ENCODE data around the gene CYP2J2.
A peak's percentile ranks its signal among the peaks of the same experiment; 100 is the strongest.
"Not testable (repeated sequence)": the region's sequence is repeated elsewhere in the genome, so short reads cannot be mapped to it uniquely, and the experiment has no call there.

CYP2J2 gene

DNA sequence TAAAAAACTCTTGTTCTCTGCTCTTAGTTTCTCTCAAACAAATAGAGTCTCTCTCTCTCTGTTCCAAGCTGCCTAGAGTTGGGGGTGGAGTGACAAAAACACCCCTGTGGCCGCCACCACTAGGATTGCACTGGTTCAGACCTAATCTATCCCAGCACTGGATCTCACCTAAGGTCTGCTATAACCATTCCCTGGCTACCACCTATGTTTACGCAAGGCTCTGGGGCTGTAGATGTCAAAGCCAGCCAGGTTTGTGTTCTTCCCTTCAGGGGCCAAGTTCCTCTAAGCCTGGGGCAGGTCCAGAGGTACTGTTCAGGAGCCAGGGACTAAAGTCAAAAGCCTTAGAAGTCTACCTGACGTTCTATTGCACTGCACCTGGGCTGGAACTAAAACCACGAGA lies 12.8 kb upstream of the CYP2J2 start:
- DNase-seq (ENCODE audit: low spot score), result no peak
- Mint-ChIP-seq H3K27me3 (ENCODE audit: low read depth) (peaks cover 14% of the 10 kb centered on the region), H3K27ac (no peak overlapping the region), H3K36me3 (ENCODE audit: low read depth) (no peaks in the 10 kb centered on the region), H3K4me3 (no peak overlapping the region), H3K9me3 (no peaks in the 10 kb centered on the region), H3K4me1 (ENCODE audit: low read depth) (no peaks in the 10 kb centered on the region)

DNA sequence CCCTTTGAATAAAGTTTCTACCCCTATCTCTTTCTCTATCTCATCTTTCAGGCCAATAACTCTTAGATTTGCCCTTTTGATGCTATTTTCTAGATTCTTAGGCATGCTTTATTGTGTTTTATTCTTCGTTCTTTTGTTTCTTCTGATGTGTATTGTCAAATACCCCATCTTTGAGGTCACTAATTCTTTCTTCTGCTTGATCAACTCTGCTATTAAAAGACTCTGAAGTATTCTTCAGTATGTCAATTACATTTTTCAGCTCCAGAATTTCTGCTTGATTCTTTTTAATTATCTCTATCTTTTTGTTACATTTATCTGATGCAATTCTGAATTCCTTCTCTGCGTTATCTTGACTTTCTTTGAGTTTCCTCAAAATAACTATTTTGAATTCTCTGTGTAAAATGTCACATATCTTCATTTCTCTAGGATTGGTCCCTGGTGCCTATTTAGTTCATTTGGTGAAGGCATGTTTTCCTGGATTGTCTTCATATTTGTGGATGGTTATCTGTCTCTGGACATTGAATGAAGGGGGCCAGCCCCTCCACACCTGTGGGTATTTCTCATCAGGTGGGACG lies 11.2 kb upstream of the CYP2J2 start:
- Mint-ChIP-seq H3K27ac (no peak overlapping the region), H3K36me3 (ENCODE audit: low read depth) (no peaks in the 10 kb centered on the region), H3K27me3 (ENCODE audit: low read depth) (peaks cover 22% of the 10 kb centered on the region), H3K4me1 (ENCODE audit: low read depth) (no peaks in the 10 kb centered on the region), H3K9me3 (no peaks in the 10 kb centered on the region), H3K4me3 (no peak overlapping the region)
- DNase-seq (ENCODE audit: low spot score), result no peak

DNA sequence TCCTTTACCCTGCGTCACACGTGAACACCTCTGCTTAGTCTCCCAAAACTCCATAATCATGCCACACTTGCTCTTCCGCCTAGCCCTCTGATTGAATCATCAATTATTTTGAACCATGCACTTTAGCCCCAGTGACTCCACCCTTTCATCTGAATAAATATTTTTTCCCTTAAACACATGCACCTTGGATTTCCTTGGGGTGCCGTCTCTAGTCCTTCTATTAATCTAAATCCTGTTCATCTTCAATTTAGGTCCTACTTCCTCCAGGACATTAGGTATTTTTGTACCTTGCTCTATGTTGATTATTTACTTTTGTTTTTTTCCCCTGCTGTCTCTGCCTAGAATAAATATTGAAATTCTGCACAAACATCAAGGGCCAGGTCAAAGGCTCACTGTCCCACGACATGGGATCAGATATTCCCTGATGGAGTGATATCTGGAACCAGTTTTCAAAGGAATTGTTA lies 9.8 kb upstream of the CYP2J2 start:
- Mint-ChIP-seq H3K27ac (no peak overlapping the region), H3K4me3 (no peak overlapping the region), H3K9me3 (no peaks in the 10 kb centered on the region), H3K36me3 (ENCODE audit: low read depth) (no peaks in the 10 kb centered on the region), H3K27me3 (ENCODE audit: low read depth) (peaks cover 19% of the 10 kb centered on the region), H3K4me1 (ENCODE audit: low read depth) (no peaks in the 10 kb centered on the region)
- no peak for DNase-seq (ENCODE audit: low spot score)

DNA sequence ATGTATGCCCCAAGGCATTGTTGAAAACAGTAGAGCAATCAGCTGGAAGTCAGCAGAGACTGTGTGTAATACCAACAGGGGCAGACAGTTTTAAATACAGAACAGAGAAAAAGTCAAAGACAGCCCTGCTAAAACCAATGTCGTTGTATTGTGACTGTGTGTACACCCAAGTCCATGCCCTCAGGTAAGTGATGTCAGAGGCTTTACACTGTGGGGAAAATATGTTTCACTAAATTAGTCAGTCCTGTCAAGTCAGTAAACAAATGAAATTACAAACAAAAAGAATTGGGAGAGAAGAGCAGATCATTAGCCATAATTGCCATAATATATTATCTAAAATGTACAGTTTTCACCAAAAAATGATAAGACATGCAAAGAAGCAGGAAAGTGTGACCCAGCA lies 2.4 kb upstream of the CYP2J2 start:
- H3K9me3 Mint-ChIP-seq, result peaks cover 18% of the 10 kb centered on the region
- no peaks in the 10 kb centered on the region for H3K36me3 Mint-ChIP-seq (ENCODE audit: low read depth)
- H3K27ac Mint-ChIP-seq, result no peak overlapping the region
- H3K4me3 Mint-ChIP-seq, result no peak overlapping the region
- H3K4me1 Mint-ChIP-seq (ENCODE audit: low read depth), result peaks cover 18% of the 10 kb centered on the region
- no peak for DNase-seq (ENCODE audit: low spot score)
- H3K27me3 Mint-ChIP-seq (ENCODE audit: low read depth), result peaks cover 49% of the 10 kb centered on the region

DNA sequence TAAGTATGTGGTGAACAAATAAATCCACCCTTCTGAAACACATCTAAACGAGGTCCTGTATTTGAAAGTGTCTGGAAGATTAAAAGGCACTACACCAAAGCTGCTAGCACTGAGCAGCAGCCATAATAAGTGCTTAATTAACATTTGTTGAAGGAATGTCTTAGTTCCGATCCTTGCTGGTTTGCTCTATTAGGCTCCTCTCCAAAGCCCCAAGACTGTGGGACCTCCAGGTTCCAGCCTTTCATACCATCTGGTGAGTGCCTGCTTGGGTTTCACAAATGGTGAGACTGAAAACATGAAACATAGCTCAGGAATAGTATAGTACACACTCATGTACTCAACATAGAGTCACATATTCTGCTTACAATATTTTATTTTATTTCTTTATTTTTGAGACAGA lies 640 bp upstream of the CYP2J2 start:
- DNase-seq (ENCODE audit: low spot score), result no peak
- Mint-ChIP-seq H3K9me3 (peaks cover 24% of the 10 kb centered on the region), H3K4me3 (peak overlapping the region; percentile 84), H3K27me3 (ENCODE audit: low read depth) (peaks cover 43% of the 10 kb centered on the region), H3K36me3 (ENCODE audit: low read depth) (peaks cover 3% of the 10 kb centered on the region), H3K27ac (no peak overlapping the region), H3K4me1 (ENCODE audit: low read depth) (peaks cover 18% of the 10 kb centered on the region)

DNA sequence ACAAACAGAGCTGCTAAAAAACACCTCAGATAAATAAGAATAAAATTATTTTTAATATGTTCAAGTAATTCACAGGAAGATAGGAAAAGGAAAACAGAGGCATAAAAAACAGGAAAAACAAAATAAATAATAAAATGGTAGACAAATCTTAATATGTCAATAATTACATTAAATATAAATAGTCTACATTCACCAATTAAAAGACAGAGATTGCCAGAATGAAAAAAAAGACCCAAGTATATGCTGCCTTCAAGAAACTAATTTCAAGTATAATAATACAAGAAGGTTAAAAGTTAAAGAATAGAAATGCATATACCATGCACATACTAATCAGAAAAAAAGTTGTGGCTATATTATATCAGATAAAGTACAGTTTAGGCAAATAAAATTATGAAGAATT lies 1.9 kb downstream of the CYP2J2 start:
- Mint-ChIP-seq H3K27me3 (ENCODE audit: low read depth) (peaks cover 32% of the 10 kb centered on the region), H3K36me3 (ENCODE audit: low read depth) (peaks cover 3% of the 10 kb centered on the region), H3K4me3 (peak overlapping the region; percentile 17), H3K4me1 (ENCODE audit: low read depth) (peaks cover 20% of the 10 kb centered on the region), H3K27ac (no peak overlapping the region), H3K9me3 (peaks cover 24% of the 10 kb centered on the region)
- no peak for DNase-seq (ENCODE audit: low spot score)

DNA sequence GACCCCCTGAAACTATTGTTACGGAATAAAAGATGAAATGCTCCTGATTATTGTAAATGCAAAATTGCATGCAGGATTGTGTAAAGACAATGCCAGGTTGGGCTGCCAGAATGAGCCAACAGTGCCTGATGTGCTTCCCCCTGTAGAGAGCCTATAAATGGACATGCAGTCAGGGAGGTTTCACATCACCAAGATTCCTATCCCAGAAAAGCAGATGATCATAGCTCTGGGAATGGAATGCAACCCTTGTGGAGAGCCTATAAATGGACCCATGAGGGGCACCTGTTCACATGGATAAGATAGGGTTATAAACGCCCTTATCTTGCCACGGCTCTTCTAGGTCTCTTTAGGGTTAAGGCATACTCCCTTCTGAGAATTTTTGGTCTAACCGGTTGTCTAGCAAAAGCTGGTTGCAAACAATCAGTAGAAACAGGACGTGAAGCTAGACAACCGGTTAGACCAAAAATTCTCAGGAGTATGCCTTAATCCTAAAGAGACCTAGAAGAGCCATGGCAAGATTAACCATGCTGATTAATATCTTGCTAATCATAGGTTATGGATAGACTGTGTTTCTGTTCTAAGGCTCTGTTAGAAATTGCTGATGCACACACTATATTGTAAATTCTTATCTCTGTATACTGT lies 5.2 kb downstream of the CYP2J2 start:
- H3K4me1 Mint-ChIP-seq (ENCODE audit: low read depth), result peaks cover 14% of the 10 kb centered on the region
- H3K36me3 Mint-ChIP-seq (ENCODE audit: low read depth); H3K4me3 Mint-ChIP-seq; H3K27me3 Mint-ChIP-seq (ENCODE audit: low read depth); H3K27ac Mint-ChIP-seq; DNase-seq (ENCODE audit: low spot score): not testable (repeated sequence)
- peaks cover 24% of the 10 kb centered on the region for H3K9me3 Mint-ChIP-seq

DNA sequence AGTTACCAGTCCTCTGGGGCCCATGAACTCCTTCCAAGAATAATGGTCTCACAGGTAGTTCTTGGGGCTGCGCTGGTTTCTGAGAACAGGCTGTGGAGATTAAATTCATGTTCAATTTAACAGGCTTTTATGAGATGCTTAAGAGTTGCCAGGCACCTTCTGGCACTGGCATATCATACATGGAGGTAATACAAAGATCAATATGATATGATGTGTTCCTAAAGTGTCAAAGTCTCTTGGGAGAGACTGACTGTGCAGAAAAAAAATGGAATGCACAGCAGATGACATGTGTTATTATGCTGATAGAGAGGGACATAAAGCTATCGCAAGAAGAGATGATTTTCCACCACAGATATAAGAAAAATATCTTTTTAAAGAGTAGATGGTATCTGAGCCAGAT lies 6.8 kb downstream of the CYP2J2 start:
- H3K27ac Mint-ChIP-seq, result no peak overlapping the region
- peaks cover 2% of the 10 kb centered on the region for H3K4me1 Mint-ChIP-seq (ENCODE audit: low read depth)
- H3K36me3 Mint-ChIP-seq (ENCODE audit: low read depth), result peaks cover 3% of the 10 kb centered on the region
- no peak for DNase-seq (ENCODE audit: low spot score)
- no peak overlapping the region for H3K4me3 Mint-ChIP-seq
- peaks cover 11% of the 10 kb centered on the region for H3K9me3 Mint-ChIP-seq
- H3K27me3 Mint-ChIP-seq (ENCODE audit: low read depth), result peaks cover 10% of the 10 kb centered on the region

DNA sequence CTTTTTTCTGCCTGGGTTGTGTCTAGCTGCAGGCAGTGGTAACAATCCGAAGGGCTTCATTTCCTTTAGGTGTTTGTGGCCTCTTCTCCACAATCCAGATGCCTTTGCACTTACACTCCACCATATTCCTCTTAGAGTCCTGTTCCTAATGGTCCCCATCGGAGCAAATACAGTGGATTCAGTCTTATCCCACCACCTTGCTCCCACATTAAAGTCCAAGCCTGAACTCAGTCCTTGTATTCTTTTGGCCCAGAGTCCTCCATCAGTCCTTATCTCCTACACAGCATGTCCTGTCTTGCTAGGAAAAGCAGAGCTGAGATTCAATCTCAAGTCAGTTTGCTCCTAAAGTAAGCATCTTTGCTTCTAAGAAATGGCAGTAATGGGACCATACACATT lies 8.8 kb downstream of the CYP2J2 start:
- peaks cover 2% of the 10 kb centered on the region for H3K4me1 Mint-ChIP-seq (ENCODE audit: low read depth)
- H3K27ac Mint-ChIP-seq, result no peak overlapping the region
- peaks cover 9% of the 10 kb centered on the region for H3K27me3 Mint-ChIP-seq (ENCODE audit: low read depth)
- no peak overlapping the region for H3K4me3 Mint-ChIP-seq
- H3K9me3 Mint-ChIP-seq, result no peaks in the 10 kb centered on the region
- DNase-seq (ENCODE audit: low spot score), result no peak
- no peaks in the 10 kb centered on the region for H3K36me3 Mint-ChIP-seq (ENCODE audit: low read depth)

DNA sequence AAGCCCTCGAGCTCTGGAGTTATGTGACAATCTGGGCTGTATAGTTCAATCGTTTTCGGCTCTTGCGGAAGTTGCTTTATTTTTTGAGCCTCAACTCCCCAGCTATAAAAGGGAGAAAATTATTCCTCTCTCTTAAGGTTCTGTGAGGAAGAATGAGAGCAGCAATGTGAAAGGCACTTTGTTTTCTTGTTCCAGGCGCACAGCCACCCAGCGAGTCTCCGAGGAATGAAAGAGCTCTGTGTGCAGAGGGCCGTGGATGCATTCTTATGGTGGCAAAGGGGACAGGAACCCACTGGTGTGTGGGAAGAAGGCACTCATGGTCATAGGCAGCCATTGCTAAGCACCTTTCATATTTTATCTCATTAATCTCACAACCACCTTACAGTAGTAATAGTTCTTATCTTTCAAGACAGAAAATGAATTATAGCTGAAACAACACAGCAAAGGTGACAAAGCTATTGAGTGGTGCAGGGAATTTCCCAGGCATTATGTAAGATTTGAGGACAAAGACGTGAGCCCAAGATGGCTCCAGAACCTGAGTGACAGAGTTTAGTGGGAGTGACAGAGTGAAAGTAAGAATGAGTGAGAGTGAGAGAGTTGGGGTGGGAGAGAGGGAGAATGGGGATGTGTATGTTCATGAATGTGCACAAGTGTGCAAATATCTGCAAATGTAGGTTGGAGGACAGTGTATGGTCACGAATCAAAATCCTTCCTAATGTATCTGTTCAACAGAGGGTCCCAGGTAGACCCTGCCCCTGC lies 9.4 kb downstream of the CYP2J2 start:
- Mint-ChIP-seq H3K27me3 (ENCODE audit: low read depth) (peaks cover 7% of the 10 kb centered on the region), H3K36me3 (ENCODE audit: low read depth) (no peaks in the 10 kb centered on the region), H3K27ac (no peak overlapping the region), H3K9me3 (no peaks in the 10 kb centered on the region), H3K4me1 (ENCODE audit: low read depth) (peaks cover 2% of the 10 kb centered on the region), H3K4me3 (no peak overlapping the region)
- no peak for DNase-seq (ENCODE audit: low spot score)

DNA sequence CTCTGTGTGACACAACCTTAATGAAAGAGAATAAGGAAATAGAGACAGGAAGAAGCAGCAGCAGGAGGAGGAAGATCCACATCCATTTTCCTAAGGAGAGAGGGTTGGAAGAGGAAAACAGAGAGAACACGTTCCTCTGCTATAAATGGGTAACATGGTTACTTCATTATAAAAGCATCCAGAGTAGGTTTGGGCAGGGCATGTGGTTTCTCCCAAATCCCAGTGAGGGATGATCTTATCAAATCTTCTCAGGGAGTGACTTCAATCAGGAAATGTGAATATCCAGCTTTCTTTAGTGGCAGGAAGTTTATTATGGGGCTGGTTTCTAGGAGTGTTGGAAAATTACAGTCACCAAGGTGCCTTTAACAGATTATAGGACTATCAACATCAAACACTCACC lies 11.1 kb downstream of the CYP2J2 start:
- peaks cover 2% of the 10 kb centered on the region for H3K4me1 Mint-ChIP-seq (ENCODE audit: low read depth)
- no peaks in the 10 kb centered on the region for H3K36me3 Mint-ChIP-seq (ENCODE audit: low read depth)
- no peak overlapping the region for H3K27ac Mint-ChIP-seq
- H3K27me3 Mint-ChIP-seq (ENCODE audit: low read depth), result peaks cover 7% of the 10 kb centered on the region
- DNase-seq (ENCODE audit: low spot score), result no peak
- H3K4me3 Mint-ChIP-seq, result no peak overlapping the region
- H3K9me3 Mint-ChIP-seq, result no peaks in the 10 kb centered on the region

DNA sequence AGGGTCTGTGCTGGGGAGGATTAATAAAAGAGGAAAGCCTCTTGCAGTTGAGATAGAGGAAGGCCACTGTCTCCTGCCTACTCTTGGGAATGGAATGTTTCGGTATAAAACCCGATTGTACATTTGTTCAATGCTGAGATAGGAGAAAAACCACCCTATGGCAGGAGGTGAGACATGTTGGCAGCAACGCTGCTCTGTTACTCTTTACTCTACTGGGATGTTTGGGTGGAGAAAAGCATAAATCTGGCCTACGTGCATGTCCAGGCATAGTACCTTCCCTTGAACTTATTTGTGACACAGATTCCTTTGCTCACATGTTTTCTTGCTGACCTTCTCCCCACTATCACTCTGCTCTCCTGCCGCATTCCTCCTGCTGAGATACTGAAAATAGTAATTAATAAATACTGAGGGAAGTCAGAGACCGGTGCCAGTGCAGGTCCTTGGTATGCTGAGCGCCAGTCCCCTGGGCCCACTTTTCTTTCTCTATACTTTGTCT lies 11.7 kb downstream of the CYP2J2 start:
- DNase-seq (ENCODE audit: low spot score); H3K4me1 Mint-ChIP-seq (ENCODE audit: low read depth); H3K27me3 Mint-ChIP-seq (ENCODE audit: low read depth); H3K9me3 Mint-ChIP-seq; H3K27ac Mint-ChIP-seq; H3K4me3 Mint-ChIP-seq; H3K36me3 Mint-ChIP-seq (ENCODE audit: low read depth): not testable (repeated sequence)

DNA sequence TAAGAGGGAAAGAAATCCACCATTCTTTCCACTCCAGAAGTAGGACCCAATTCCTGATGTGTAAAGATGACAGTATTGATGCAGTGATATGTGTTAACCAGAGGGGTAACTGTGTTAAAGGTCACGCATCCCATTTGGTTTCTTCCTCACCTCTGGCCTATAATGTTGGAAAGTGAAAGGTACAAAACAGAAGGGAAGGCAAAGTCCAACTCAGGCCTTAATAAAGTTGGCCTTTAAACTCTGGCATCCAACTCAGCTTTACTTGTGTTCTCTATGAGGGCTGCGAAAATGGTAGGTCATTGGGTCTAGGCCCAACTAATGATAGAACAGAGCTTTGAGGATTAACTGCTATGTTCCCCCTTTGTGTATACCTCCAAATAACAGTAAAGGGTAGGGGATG lies 17.9 kb downstream of the CYP2J2 start:
- Mint-ChIP-seq H3K36me3 (ENCODE audit: low read depth) (no peaks in the 10 kb centered on the region), H3K4me3 (no peak overlapping the region), H3K27me3 (ENCODE audit: low read depth) (peaks cover 3% of the 10 kb centered on the region), H3K4me1 (ENCODE audit: low read depth) (no peaks in the 10 kb centered on the region), H3K9me3 (no peaks in the 10 kb centered on the region), H3K27ac (no peak overlapping the region)
- no peak for DNase-seq (ENCODE audit: low spot score)

DNA sequence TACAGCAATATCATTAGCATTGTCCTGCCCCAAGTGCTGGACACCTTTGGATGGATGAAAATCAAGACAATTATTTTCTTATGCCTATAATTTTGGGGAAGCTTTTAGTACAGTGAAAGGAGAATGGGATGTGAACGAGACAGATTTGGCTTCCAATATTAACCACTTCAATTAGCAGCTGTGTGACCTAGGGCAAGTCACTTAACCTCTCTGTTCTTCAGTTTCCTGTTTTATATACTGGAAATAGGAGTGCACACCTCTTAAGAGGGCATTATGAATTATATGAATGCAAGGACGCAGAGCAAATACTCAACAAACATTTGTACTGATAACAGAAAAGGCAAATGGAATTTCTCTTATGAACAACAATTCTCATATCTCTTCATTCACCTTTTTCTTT lies 18.5 kb downstream of the CYP2J2 start:
- Mint-ChIP-seq H3K4me1 (ENCODE audit: low read depth) (no peaks in the 10 kb centered on the region), H3K4me3 (no peak overlapping the region), H3K27me3 (ENCODE audit: low read depth) (no peaks in the 10 kb centered on the region), H3K36me3 (ENCODE audit: low read depth) (no peaks in the 10 kb centered on the region), H3K27ac (no peak overlapping the region), H3K9me3 (no peaks in the 10 kb centered on the region)
- no peak for DNase-seq (ENCODE audit: low spot score)
